ENCODE results near the gene TRPM7. TPM values are rescaled to one million over a fixed set of nuclear protein-coding genes. Genes with fewer than 3 reads are reported as not detected.
A peak's percentile ranks its signal among the peaks of the same experiment; 100 is the strongest.

Gene TRPM7
- total RNA-seq = 34.5 to 41.6 TPM (median 35.8 TPM) in 3 replicates
- long read RNA-seq, full-length matches to known transcripts = 1 of 9 reads
- long read RNA-seq, partial matches to known transcripts = 2 of 9 reads
- long read RNA-seq, other reads (novel, unspliced or antisense) = 6 of 9 reads

- DNase-seq (ENCODE audit: low spot score) = peak; percentile 91
- peak within 1 kb of the TSS; percentile 99 for H3K27ac Mint-ChIP-seq (ENCODE audit: unreplicated experiment)
- H3K9me3 Mint-ChIP-seq (ENCODE audit: low read depth) = no peaks in the 10 kb centered on the region
- H3K4me1 Mint-ChIP-seq (ENCODE audit: low read depth) = peaks cover 46% of the 10 kb centered on the region
- TF ChIP-seq, protein P1, sequence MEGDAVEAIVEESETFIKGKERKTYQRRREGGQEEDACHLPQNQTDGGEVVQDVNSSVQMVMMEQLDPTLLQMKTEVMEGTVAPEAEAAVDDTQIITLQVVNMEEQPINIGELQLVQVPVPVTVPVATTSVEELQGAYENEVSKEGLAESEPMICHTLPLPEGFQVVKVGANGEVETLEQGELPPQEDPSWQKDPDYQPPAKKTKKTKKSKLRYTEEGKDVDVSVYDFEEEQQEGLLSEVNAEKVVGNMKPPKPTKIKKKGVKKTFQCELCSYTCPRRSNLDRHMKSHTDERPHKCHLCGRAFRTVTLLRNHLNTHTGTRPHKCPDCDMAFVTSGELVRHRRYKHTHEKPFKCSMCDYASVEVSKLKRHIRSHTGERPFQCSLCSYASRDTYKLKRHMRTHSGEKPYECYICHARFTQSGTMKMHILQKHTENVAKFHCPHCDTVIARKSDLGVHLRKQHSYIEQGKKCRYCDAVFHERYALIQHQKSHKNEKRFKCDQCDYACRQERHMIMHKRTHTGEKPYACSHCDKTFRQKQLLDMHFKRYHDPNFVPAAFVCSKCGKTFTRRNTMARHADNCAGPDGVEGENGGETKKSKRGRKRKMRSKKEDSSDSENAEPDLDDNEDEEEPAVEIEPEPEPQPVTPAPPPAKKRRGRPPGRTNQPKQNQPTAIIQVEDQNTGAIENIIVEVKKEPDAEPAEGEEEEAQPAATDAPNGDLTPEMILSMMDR (IDR thresholded peaks at IDR 0.05) = peak; percentile 31
- no peaks in the 10 kb centered on the region for H3K36me3 Mint-ChIP-seq (ENCODE audit: low read depth)
- H3K27me3 Mint-ChIP-seq (ENCODE audit: low read depth) = no peaks in the 10 kb centered on the region
- H3K4me3 Mint-ChIP-seq (ENCODE audit: unreplicated experiment) = peak within 1 kb of the TSS; percentile 100
These were observed at the start of gene TRPM7 for GRCh38 chr15:50686469-50687301. Gene TRPM7, minus strand, starts transcription at chr15:50686797. Its CDS starts 264 bp downstream, at chr15:50686533.

DNA sequence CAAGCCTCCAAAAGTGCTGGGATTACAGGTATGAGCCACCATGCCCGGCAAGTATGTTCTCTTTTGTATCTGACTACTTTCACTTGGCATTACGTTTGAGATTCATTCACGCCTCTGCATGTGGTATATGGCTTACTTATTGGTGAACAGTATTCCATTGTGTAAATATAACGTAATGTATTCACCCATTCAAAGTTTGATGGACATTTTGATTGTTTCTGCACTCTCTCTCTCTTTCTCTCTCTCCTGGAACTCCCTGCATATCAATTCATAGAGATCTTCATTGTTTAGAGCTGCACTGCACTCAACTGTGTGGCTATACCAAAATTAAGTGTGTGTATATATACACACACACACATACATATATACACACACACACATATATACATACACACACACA, 48.6 kb upstream of the TRPM7 start:
- H3K36me3 Mint-ChIP-seq (ENCODE audit: low read depth) = peaks cover 25% of the 10 kb centered on the region
- no peak overlapping the region for H3K4me3 Mint-ChIP-seq (ENCODE audit: unreplicated experiment)
- TF ChIP-seq, protein P1 (IDR thresholded peaks at IDR 0.05) = no peak
- peaks cover 3% of the 10 kb centered on the region for H3K9me3 Mint-ChIP-seq (ENCODE audit: low read depth)
- no peak for DNase-seq (ENCODE audit: low spot score)
- no peaks in the 10 kb centered on the region for H3K4me1 Mint-ChIP-seq (ENCODE audit: low read depth)
- no peaks in the 10 kb centered on the region for H3K27me3 Mint-ChIP-seq (ENCODE audit: low read depth)
- no peak overlapping the region for H3K27ac Mint-ChIP-seq (ENCODE audit: unreplicated experiment)

- Mint-ChIP-seq H3K36me3 (ENCODE audit: low read depth) (peaks cover 15% of the 10 kb centered on the region), H3K4me1 (ENCODE audit: low read depth) (peaks cover 3% of the 10 kb centered on the region)
These were observed 39.7 kb upstream of the TRPM7 start for GRCh38 chr15:50726315-50726714.

DNA sequence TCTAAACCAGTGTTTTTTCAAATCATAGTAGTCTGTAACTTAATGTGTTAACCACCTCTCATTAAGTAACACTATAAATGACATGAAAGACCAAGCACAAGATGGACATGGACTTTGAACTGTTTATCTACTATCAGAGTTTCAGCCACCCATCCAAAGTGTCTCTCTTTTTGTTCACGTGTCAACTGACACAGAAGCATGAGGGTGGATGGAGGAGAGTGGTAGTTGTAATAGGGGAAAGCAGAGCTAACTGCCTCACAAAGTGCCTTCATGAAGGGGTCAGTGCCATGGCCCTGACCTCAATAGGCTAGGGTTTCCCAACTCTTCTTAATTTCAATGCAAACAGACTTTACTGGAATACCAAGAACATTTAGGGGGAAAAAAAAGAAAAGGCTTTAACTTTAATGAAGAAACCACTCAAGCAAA, 32.1 kb upstream of the TRPM7 start:
- no peak for DNase-seq (ENCODE audit: low spot score)
- TF ChIP-seq, protein P1 (IDR thresholded peaks at IDR 0.05) = no peak
- Mint-ChIP-seq H3K36me3 (ENCODE audit: low read depth) (peaks cover 17% of the 10 kb centered on the region), H3K4me3 (ENCODE audit: unreplicated experiment) (no peak overlapping the region), H3K27ac (ENCODE audit: unreplicated experiment) (no peak overlapping the region), H3K9me3 (ENCODE audit: low read depth) (no peaks in the 10 kb centered on the region), H3K27me3 (ENCODE audit: low read depth) (no peaks in the 10 kb centered on the region), H3K4me1 (ENCODE audit: low read depth) (no peaks in the 10 kb centered on the region)

More at GRCh38 chr15:50726315-50726714, 39.7 kb upstream of the TRPM7 start:
- DNase-seq (ENCODE audit: low spot score) = no peak
- TF ChIP-seq, protein P1 (IDR thresholded peaks at IDR 0.05) = no peak
- Mint-ChIP-seq H3K9me3 (ENCODE audit: low read depth) (no peaks in the 10 kb centered on the region), H3K27ac (ENCODE audit: unreplicated experiment) (no peak overlapping the region), H3K4me3 (ENCODE audit: unreplicated experiment) (no peak overlapping the region), H3K27me3 (ENCODE audit: low read depth) (no peaks in the 10 kb centered on the region)

GRCh38 chr15:50712018-50712417, 25.4 kb upstream of the TRPM7 start:
- H3K27ac Mint-ChIP-seq (ENCODE audit: unreplicated experiment) = no peak overlapping the region
- H3K36me3 Mint-ChIP-seq (ENCODE audit: low read depth) = peaks cover 7% of the 10 kb centered on the region
- H3K27me3 Mint-ChIP-seq (ENCODE audit: low read depth) = no peaks in the 10 kb centered on the region
- no peak overlapping the region for H3K4me3 Mint-ChIP-seq (ENCODE audit: unreplicated experiment)
- TF ChIP-seq, protein P1 (IDR thresholded peaks at IDR 0.05) = no peak
- H3K9me3 Mint-ChIP-seq (ENCODE audit: low read depth) = no peaks in the 10 kb centered on the region
- H3K4me1 Mint-ChIP-seq (ENCODE audit: low read depth) = no peaks in the 10 kb centered on the region
- DNase-seq (ENCODE audit: low spot score) = no peak
